ENCODE results near the gene MLLT3. TPM values are rescaled to one million over a fixed set of nuclear protein-coding genes. Genes with fewer than 3 reads are reported as not detected.

MLLT3 gene
- total and polyA plus RNA-seq, 4 donors: 22.0 to 42.3 (median 31.1) TPM

DNA sequence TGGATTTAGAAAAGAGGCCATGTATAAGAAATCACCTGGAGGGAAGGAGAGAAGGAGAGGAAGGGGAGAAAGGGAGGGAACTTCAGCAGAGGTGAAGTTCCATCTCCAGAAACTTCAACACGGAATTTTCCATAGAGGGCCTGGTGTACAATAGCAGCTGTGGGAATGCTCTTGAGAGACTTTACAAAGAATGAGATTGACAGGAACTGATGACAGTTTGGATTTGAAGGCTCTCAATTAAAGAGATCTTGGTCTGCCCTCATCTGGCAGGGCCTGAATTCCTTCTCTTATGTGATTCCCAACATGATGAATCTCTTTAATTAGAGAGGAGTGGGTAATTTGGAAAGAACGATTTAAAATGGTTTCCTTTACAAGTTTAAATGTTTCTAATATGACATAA lies 143.5 kb downstream of the MLLT3 start:
- Histone ChIP-seq H3K9me3 (ENCODE audit: control insufficient read depth, insufficient read depth, low read length) (no peaks in the 10 kb centered on the region), H3K27ac (ENCODE audit: low read depth, low read length) (no peak overlapping the region), H3K4me1 (ENCODE audit: control insufficient read depth, insufficient read depth, low read length) (no peaks in the 10 kb centered on the region), H3K36me3 (ENCODE audit: control insufficient read depth, insufficient read depth, low read length) (no peaks in the 10 kb centered on the region), H3K27me3 (ENCODE audit: control insufficient read depth, insufficient read depth, low read length) (no peaks in the 10 kb centered on the region), H3K4me3 (ENCODE audit: low read depth, low read length) (no peak overlapping the region)
- 50% methylated on average over 1 of the region's 2 CpGs for WGBS (ENCODE audit: insufficient coverage)
- DNase-seq (ENCODE audit: low read depth in 4 of 6, low spot score in 6 of 6): no peak

DNA sequence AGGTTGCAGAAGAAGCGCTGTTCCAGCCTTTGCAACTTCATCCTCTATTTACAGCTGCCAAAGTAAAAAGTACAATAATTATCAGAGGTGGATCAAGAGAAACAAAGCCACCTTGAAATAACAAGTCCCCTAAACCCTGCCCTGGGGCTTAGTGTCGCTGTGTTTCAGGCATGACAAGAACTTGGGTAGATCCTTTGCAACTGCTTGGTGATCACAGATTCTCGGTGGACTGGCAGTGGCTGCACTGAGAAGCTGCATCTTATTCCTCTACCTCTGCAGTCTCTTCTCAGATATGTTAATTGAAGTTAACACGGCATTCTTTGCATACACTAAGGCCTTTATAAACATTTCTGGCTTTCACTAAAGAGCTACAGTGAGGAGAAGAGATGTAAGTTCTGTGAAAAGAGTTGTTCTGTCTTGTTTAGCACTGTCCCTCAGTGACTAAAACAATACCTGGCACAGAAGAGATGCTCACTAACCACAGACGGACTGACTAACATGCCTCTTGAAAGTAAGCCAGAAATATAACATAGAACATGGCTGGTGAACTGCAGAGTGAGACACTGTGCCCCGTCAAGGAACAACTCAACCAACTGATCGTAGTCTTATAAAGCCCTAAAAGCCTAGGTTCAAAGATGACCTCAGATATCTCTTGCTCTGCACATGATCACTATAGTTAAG lies 144.2 kb downstream of the MLLT3 start:
- Histone ChIP-seq H3K9me3 (ENCODE audit: control insufficient read depth, insufficient read depth, low read length) (no peaks in the 10 kb centered on the region), H3K27ac (ENCODE audit: low read depth, low read length) (no peak overlapping the region), H3K4me3 (ENCODE audit: low read depth, low read length) (no peak overlapping the region), H3K27me3 (ENCODE audit: control insufficient read depth, insufficient read depth, low read length) (no peaks in the 10 kb centered on the region), H3K4me1 (ENCODE audit: control insufficient read depth, insufficient read depth, low read length) (no peaks in the 10 kb centered on the region), H3K36me3 (ENCODE audit: control insufficient read depth, insufficient read depth, low read length) (no peaks in the 10 kb centered on the region)
- WGBS (ENCODE audit: insufficient coverage): 36% methylated on average over 2 of the region's 7 CpGs
- DNase-seq (ENCODE audit: low read depth in 4 of 6, low spot score in 6 of 6): no peak

GRCh38 chr9:20476912-20477521 lies 145.3 kb downstream of the MLLT3 start:
- WGBS (ENCODE audit: insufficient coverage): no CpG with 5 or more reads among the region's 2 CpGs

GRCh38 chr9:20474496-20474895 lies 147.8 kb downstream of the MLLT3 start:
- no peak overlapping the region for H3K4me3 ChIP-seq (ENCODE audit: low read depth, low read length)
- DNase-seq (ENCODE audit: low read depth in 4 of 6, low spot score in 6 of 6): no peak
- no peaks in the 10 kb centered on the region for H3K9me3 ChIP-seq (ENCODE audit: control insufficient read depth, insufficient read depth, low read length)
- no peaks in the 10 kb centered on the region for H3K27me3 ChIP-seq (ENCODE audit: control insufficient read depth, insufficient read depth, low read length)
- WGBS (ENCODE audit: insufficient coverage): no CpG with 5 or more reads among the region's 5 CpGs
- H3K36me3 ChIP-seq (ENCODE audit: control insufficient read depth, insufficient read depth, low read length): no peaks in the 10 kb centered on the region
- no peaks in the 10 kb centered on the region for H3K4me1 ChIP-seq (ENCODE audit: control insufficient read depth, insufficient read depth, low read length)
- no peak overlapping the region for H3K27ac ChIP-seq (ENCODE audit: low read depth, low read length)

More at GRCh38 chr9:20476912-20477521, 145.3 kb downstream of the MLLT3 start:
- Histone ChIP-seq H3K9me3 (ENCODE audit: control insufficient read depth, insufficient read depth, low read length) (no peaks in the 10 kb centered on the region), H3K27ac (ENCODE audit: low read depth, low read length) (no peak overlapping the region), H3K4me3 (ENCODE audit: low read depth, low read length) (no peak overlapping the region), H3K27me3 (ENCODE audit: control insufficient read depth, insufficient read depth, low read length) (no peaks in the 10 kb centered on the region), H3K4me1 (ENCODE audit: control insufficient read depth, insufficient read depth, low read length) (no peaks in the 10 kb centered on the region), H3K36me3 (ENCODE audit: control insufficient read depth, insufficient read depth, low read length) (no peaks in the 10 kb centered on the region)
- DNase-seq (ENCODE audit: low read depth in 4 of 6, low spot score in 6 of 6): peak in 1 of 6 donors; percentile 43

GRCh38 chr9:20473515-20474013 lies 148.7 kb downstream of the MLLT3 start:
- Histone ChIP-seq H3K9me3 (ENCODE audit: control insufficient read depth, insufficient read depth, low read length) (no peaks in the 10 kb centered on the region), H3K27ac (ENCODE audit: low read depth, low read length) (no peak overlapping the region), H3K4me1 (ENCODE audit: control insufficient read depth, insufficient read depth, low read length) (no peaks in the 10 kb centered on the region), H3K36me3 (ENCODE audit: control insufficient read depth, insufficient read depth, low read length) (no peaks in the 10 kb centered on the region), H3K4me3 (ENCODE audit: low read depth, low read length) (no peak overlapping the region), H3K27me3 (ENCODE audit: control insufficient read depth, insufficient read depth, low read length) (no peaks in the 10 kb centered on the region)
- no peak for DNase-seq (ENCODE audit: low read depth in 4 of 6, low spot score in 6 of 6)

- no peaks in the 10 kb centered on the region for H3K9me3 ChIP-seq (ENCODE audit: control insufficient read depth, insufficient read depth, low read length)
- no peaks in the 10 kb centered on the region for H3K4me1 ChIP-seq (ENCODE audit: control insufficient read depth, insufficient read depth, low read length)
- H3K36me3 ChIP-seq (ENCODE audit: control insufficient read depth, insufficient read depth, low read length): no peaks in the 10 kb centered on the region
- no peak overlapping the region for H3K27ac ChIP-seq (ENCODE audit: low read depth, low read length)
- no peak overlapping the region for H3K4me3 ChIP-seq (ENCODE audit: low read depth, low read length)
- no peaks in the 10 kb centered on the region for H3K27me3 ChIP-seq (ENCODE audit: control insufficient read depth, insufficient read depth, low read length)
- WGBS (ENCODE audit: insufficient coverage): 100% methylated on average over 2 of the region's 2 CpGs
- no peak for DNase-seq (ENCODE audit: low read depth in 4 of 6, low spot score in 6 of 6)
Measured at GRCh38 chr9:20472342-20473045, 149.8 kb downstream of the MLLT3 start.

DNA sequence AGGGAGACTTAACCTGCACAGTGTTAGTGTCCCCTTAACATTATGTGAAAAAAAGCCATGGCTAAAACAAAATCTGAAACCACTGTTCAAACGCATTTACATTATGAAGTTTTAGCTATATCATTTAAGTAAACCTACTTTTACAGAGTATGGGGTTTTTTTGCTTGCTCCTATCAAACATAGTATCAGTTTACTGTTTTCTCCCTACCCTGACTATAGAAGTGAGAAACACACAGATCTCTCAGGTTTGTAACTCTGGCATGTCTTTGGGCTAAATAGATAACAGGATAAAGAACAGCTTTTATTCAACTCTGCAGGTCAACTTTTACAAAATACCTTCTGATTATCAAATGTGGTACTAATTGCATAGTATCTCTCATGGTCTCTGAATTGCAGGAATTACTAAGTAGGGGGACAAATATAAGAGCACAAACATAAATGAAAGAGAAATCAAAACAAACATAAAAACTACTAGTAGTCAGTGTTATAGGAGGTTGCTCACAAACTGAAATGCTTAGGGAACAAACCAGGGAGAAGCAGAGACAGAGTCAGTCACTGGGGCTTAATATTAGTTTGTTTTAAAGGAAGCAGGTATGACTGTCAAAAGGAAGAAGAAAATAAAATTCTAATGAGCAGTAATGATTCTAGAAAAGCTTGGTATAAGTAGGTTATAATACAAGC lies 155.8 kb downstream of the MLLT3 start:
- DNase-seq (ENCODE audit: low read depth in 4 of 6, low spot score in 6 of 6): no peak
- WGBS (ENCODE audit: insufficient coverage): no CpG with 5 or more reads among the region's 1 CpG

GRCh38 chr9:20464242-20464641 lies 158.1 kb downstream of the MLLT3 start:
- no CpG with 5 or more reads among the region's 4 CpGs for WGBS (ENCODE audit: insufficient coverage)
- Histone ChIP-seq H3K4me1 (ENCODE audit: control insufficient read depth, insufficient read depth, low read length) (no peaks in the 10 kb centered on the region), H3K9me3 (ENCODE audit: control insufficient read depth, insufficient read depth, low read length) (no peaks in the 10 kb centered on the region), H3K27ac (ENCODE audit: low read depth, low read length) (no peak overlapping the region), H3K27me3 (ENCODE audit: control insufficient read depth, insufficient read depth, low read length) (no peaks in the 10 kb centered on the region), H3K4me3 (ENCODE audit: low read depth, low read length) (no peak overlapping the region), H3K36me3 (ENCODE audit: control insufficient read depth, insufficient read depth, low read length) (no peaks in the 10 kb centered on the region)
- DNase-seq (ENCODE audit: low read depth in 4 of 6, low spot score in 6 of 6): no peak

More for the DNA sequence above, 155.8 kb downstream of the MLLT3 start:
- Histone ChIP-seq H3K4me3 (ENCODE audit: low read depth, low read length) (no peak overlapping the region), H3K9me3 (ENCODE audit: control insufficient read depth, insufficient read depth, low read length) (no peaks in the 10 kb centered on the region), H3K27ac (ENCODE audit: low read depth, low read length) (no peak overlapping the region), H3K4me1 (ENCODE audit: control insufficient read depth, insufficient read depth, low read length) (no peaks in the 10 kb centered on the region), H3K27me3 (ENCODE audit: control insufficient read depth, insufficient read depth, low read length) (no peaks in the 10 kb centered on the region), H3K36me3 (ENCODE audit: control insufficient read depth, insufficient read depth, low read length) (no peaks in the 10 kb centered on the region)

DNA sequence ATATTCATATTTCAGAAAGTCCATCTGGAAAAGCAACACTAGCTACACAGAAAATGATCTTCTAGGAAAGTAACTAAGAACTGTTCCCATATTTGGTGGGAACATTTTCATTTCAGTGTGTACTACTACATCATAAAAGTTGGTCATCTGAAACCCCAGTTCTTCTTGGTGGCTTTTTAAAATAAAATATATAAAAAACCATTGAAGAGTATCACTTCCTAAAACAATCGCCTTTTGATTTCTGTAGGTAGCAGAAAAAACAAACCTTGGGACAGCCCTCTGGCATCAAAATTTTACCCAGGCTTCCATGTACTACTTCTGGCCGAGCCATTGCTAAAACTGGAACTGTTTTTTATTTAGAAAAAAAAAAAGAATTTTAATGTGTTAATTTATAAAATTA lies 158.5 kb downstream of the MLLT3 start:
- no peaks in the 10 kb centered on the region for H3K4me1 ChIP-seq (ENCODE audit: control insufficient read depth, insufficient read depth, low read length)
- WGBS (ENCODE audit: insufficient coverage): no CpG with 5 or more reads among the region's 2 CpGs
- no peaks in the 10 kb centered on the region for H3K27me3 ChIP-seq (ENCODE audit: control insufficient read depth, insufficient read depth, low read length)
- H3K36me3 ChIP-seq (ENCODE audit: control insufficient read depth, insufficient read depth, low read length): no peaks in the 10 kb centered on the region
- H3K9me3 ChIP-seq (ENCODE audit: control insufficient read depth, insufficient read depth, low read length): no peaks in the 10 kb centered on the region
- DNase-seq (ENCODE audit: low read depth in 4 of 6, low spot score in 6 of 6): no peak
- no peak overlapping the region for H3K4me3 ChIP-seq (ENCODE audit: low read depth, low read length)
- no peak overlapping the region for H3K27ac ChIP-seq (ENCODE audit: low read depth, low read length)

Data from spinal cord (tissue), 10 donors.